ENCODE results near the gene KCNK7.

The KCNK7 gene

DNA sequence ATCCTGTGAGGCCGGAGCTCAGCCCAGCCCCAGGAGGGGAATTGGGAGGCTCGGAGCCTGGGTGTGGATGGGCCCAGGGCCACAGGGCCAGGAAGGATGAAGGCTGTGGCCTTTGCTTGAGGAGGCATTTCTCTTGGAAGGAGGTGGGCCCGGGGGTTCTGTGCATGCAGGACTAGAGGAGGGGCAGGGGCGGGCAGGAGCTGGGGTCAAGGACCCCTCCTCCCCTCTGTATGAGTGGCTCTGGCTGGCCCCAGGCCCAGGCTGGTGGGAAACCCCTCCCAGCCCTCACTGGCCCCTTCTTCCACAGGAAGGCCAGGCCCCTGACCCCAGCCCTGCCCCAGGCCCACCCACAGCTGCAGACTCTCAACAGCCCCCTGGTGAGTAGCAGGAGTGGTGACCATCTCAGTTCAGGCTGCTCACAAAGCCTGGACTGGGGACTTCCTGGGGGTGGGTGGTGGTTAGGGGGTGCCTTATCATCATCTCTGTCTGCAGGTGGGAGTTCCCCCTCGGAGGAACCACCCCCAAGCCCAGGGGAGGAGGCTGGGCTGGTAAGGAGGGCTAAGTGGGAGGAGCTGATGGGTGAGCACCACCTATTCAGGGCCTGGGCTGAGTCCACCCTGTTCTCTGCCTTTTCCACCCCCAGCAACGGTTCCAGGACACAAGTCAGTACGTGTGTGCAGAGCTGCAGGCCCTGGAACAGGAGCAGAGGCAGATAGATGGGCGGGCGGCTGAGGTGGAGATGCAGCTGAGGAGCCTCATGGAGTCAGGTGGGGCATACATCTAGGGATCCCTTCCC is 6.0 kb downstream of the KCNK7 start:
- H3K4me3 ChIP-seq (ENCODE audit: low read depth, low read length), result no peak overlapping the region
- no peak for TF ChIP-seq POLR2A (IDR thresholded peaks at IDR 0.05; ENCODE audit: extremely low read depth, insufficient read length)
- TF ChIP-seq, protein P1, sequence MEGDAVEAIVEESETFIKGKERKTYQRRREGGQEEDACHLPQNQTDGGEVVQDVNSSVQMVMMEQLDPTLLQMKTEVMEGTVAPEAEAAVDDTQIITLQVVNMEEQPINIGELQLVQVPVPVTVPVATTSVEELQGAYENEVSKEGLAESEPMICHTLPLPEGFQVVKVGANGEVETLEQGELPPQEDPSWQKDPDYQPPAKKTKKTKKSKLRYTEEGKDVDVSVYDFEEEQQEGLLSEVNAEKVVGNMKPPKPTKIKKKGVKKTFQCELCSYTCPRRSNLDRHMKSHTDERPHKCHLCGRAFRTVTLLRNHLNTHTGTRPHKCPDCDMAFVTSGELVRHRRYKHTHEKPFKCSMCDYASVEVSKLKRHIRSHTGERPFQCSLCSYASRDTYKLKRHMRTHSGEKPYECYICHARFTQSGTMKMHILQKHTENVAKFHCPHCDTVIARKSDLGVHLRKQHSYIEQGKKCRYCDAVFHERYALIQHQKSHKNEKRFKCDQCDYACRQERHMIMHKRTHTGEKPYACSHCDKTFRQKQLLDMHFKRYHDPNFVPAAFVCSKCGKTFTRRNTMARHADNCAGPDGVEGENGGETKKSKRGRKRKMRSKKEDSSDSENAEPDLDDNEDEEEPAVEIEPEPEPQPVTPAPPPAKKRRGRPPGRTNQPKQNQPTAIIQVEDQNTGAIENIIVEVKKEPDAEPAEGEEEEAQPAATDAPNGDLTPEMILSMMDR (IDR thresholded peaks at IDR 0.05; ENCODE audit: low read depth, low read length), result no peak
- no peak for TF ChIP-seq MYC (IDR thresholded peaks at IDR 0.05; ENCODE audit: low read depth, low read length)
- TF ChIP-seq, protein P2, sequence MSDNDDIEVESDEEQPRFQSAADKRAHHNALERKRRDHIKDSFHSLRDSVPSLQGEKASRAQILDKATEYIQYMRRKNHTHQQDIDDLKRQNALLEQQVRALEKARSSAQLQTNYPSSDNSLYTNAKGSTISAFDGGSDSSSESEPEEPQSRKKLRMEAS (IDR thresholded peaks at IDR 0.05; ENCODE audit: low read depth, low read length), result no peak
- DNase-seq (ENCODE audit: low read depth), result peak; percentile 46

DNA sequence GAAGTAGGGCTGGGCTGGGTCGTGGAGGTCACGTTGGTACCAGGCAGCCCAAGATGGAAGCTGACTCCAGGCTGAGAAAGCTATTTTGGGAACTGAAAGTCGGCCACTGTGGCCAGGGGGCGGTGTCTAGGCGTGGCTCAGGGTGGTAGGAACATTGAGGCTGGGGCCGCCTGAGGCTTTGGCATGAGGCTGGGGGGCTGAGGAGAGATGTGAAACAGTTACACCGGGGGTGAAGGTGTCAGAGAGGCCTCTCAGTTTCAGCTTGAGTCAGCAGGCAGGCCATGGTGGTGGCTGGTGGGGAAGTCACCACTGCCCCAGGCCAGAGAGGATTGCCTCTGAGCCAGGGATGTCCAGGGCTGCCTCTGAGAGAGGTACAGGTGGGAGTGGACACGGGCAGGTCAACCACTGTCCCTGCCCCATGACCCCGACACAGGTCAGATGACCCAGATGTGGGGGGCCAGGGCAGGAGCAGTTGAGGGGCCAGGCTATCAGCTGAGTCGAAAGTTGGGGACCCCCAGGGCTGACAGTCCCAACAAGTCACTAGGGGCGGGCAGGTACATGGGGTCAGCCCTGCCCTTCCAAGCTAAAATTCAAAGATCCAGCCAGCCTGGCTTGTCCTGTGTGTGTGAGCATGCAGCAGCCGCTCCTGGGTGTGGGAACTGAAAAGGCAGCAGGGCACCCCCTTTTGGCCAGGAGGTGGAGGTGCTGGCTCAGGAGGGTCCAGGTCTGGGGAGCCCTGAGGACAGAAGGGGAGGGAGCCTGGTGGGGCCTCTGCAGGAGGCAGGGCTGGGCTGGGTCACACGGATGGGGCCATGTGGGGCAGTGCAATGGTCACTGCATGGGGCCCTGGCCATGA is 7.2 kb downstream of the KCNK7 start:
- DNase-seq (ENCODE audit: low read depth), result peak; percentile 81
- H3K4me3 ChIP-seq (ENCODE audit: low read depth, low read length), result no peak overlapping the region
- TF ChIP-seq, protein P1 (IDR thresholded peaks at IDR 0.05; ENCODE audit: low read depth, low read length), result peak; percentile 84
- TF ChIP-seq MYC (IDR thresholded peaks at IDR 0.05; ENCODE audit: low read depth, low read length), result no peak

DNA sequence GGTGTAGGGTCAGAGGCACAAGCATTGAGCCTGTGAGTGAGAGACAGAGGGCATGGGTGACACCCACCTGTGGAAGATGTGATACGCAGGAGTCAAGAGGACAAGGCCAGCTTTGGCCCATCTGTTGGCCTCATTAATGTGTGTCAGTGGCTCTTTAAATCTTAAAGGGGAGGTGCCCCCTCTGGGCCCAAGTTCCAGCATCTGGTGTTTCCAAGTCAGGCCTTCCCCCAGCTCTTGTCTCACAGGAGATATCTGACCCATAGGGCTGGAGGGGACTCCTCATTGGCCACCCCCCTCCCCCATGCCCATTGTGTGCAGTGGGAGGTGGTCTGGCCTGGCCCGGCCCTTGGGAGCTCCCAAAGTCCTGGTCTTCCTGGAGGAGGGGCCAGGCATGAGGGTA is 8.9 kb downstream of the KCNK7 start:
- H3K4me3 ChIP-seq (ENCODE audit: low read depth, low read length), result no peak overlapping the region
- TF ChIP-seq, protein P1 (IDR thresholded peaks at IDR 0.05; ENCODE audit: low read depth, low read length), result no peak
- TF ChIP-seq POLR2A (IDR thresholded peaks at IDR 0.05; ENCODE audit: extremely low read depth, insufficient read length) (no peak), MYC (IDR thresholded peaks at IDR 0.05; ENCODE audit: low read depth, low read length) (no peak)
- TF ChIP-seq, protein P2 (IDR thresholded peaks at IDR 0.05; ENCODE audit: low read depth, low read length), result no peak
- no peak for DNase-seq (ENCODE audit: low read depth)

DNA sequence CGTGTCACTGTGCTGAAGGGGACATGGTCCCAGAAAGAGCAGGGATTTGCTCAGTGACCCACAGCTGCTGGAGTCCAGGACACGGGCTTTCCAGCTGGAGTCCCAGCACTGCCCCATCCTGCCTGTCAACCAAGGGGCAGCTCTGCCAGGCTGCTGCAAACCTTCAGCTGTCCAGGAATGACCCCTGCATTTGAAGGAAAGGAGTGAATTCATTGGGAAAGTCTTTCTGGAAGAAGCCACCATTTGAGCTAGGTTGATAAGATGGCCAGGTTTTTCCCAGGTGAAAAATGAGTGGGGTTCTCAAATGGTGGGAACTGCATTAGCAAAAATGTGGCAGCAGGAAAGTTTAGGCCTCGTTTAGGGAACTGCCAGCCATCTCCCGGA is 9.4 kb downstream of the KCNK7 start:
- H3K4me3 ChIP-seq (ENCODE audit: low read depth, low read length), result no peak overlapping the region
- DNase-seq (ENCODE audit: low read depth), result no peak
- TF ChIP-seq, protein P2 (IDR thresholded peaks at IDR 0.05; ENCODE audit: low read depth, low read length), result no peak
- TF ChIP-seq MYC (IDR thresholded peaks at IDR 0.05; ENCODE audit: low read depth, low read length) (no peak), POLR2A (IDR thresholded peaks at IDR 0.05; ENCODE audit: extremely low read depth, insufficient read length) (no peak)
- TF ChIP-seq, protein P1 (IDR thresholded peaks at IDR 0.05; ENCODE audit: low read depth, low read length), result no peak

DNA sequence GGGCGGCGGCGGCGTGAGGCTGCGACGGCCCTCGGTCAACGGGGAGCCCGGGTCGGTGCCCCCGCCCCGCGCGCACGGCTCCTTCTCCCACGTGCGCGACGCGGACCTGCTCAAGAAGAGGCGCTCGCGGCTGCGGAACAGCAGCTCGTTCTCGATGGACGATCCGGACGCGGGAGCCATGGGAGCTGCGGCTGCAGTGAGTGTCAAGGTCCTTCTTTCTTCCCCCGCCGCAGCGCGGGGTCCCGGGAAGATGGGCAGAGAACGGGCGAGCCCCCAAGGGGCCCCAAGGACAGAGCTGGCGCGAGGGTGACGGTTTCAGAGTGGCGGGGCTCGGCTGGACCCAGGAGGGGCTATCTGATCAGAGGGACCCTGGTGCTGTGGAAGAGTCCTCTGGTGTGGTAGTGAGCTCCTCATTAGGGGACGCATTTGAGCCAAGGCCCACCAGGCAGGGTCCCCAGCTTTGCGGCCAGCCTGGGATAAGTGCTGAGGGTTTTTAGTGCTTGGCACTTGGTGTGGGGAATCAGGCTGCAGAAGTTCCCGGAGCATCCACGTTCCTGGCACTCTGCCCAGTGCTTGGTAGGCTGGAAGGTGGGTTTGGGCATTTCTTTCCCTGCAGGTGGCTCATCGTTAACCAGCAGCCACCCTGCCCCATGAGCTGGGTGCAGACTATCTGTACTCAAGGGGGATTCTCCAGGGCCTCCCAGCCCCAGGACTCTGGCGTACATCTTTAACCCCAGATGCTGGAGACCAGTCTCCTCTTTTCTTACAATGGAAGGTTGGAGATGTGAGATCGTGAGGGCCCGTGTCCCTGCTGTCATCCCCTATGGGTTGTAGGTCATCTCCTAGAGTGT is 10.0 kb downstream of the KCNK7 start:
- no peak for TF ChIP-seq MYC (IDR thresholded peaks at IDR 0.05; ENCODE audit: low read depth, low read length)
- TF ChIP-seq, protein P2 (IDR thresholded peaks at IDR 0.05; ENCODE audit: low read depth, low read length), result no peak
- no peak for TF ChIP-seq POLR2A (IDR thresholded peaks at IDR 0.05; ENCODE audit: extremely low read depth, insufficient read length)
- TF ChIP-seq, protein P1 (IDR thresholded peaks at IDR 0.05; ENCODE audit: low read depth, low read length), result no peak
- H3K4me3 ChIP-seq (ENCODE audit: low read depth, low read length), result no peak overlapping the region
- no peak for DNase-seq (ENCODE audit: low read depth)

All from NB4 (cell line).